ENCODE results near the gene TGM1. TPM values are rescaled to one million over a fixed set of nuclear protein-coding genes. Genes with fewer than 3 reads are reported as not detected.
A peak's percentile ranks its signal among the peaks of the same experiment; 100 is the strongest.

Gene TGM1
- total and polyA plus RNA-seq, 4 donors = 0.28 to 1.5 (median 0.76) TPM

- peak within 1 kb of the TSS in 2 of 3 donors; percentile 38 to 49 for H3K4me3 ChIP-seq (ENCODE audit: low read depth in 1 of 3, low read length in 3 of 3)
- peak within 1 kb of the TSS; percentile 92 to 97 for H3K27ac ChIP-seq (ENCODE audit: low read depth in 1 of 2, low read length in 2 of 2)
- peak; percentile 72 for DNase-seq (ENCODE audit: low spot score)
- peaks cover 0 to 7% (median 4%) of the 10 kb centered on the region in 4 donors for H3K36me3 ChIP-seq (ENCODE audit: control insufficient read depth in 4 of 4, insufficient read depth in 3 of 4, low read depth in 1 of 4, low read length in 3 of 4)
- WGBS = 18% methylated on average over 99 of the region's 99 CpGs
- TF ChIP-seq CTCF (IDR thresholded peaks at IDR 0.05; ENCODE audit: low read depth, low read length, missing input control) (peak; percentile 35), EGR1 (IDR thresholded peaks at IDR 0.05; ENCODE audit: low read depth in 2 of 2) (no peak)
- no peaks in the 10 kb centered on the region for H3K27me3 ChIP-seq (ENCODE audit: control insufficient read depth in 4 of 4, insufficient read depth in 4 of 4, low read length in 3 of 4)
- H3K9ac ChIP-seq (ENCODE audit: low read depth in 1 of 2, low read length in 2 of 2) = peak within 1 kb of the TSS; percentile 44 to 64
- H3K9me3 ChIP-seq (ENCODE audit: control insufficient read depth in 4 of 4, low read length in 3 of 4) = no peaks in the 10 kb centered on the region
- H3K4me1 ChIP-seq (ENCODE audit: control insufficient read depth in 4 of 4, insufficient read depth in 4 of 4, low read length in 3 of 4) = peaks cover 26 to 55% (median 48%) of the 10 kb centered on the region in 4 donors
These were observed 47.9 kb upstream of the TGM1 start, which contains the start of gene LTB4R for GRCh38 chr14:24310646-24311604. Gene LTB4R, plus strand, starts transcription at chr14:24311502. Its CDS starts 4,150 bp downstream, at chr14:24315652.

DNA sequence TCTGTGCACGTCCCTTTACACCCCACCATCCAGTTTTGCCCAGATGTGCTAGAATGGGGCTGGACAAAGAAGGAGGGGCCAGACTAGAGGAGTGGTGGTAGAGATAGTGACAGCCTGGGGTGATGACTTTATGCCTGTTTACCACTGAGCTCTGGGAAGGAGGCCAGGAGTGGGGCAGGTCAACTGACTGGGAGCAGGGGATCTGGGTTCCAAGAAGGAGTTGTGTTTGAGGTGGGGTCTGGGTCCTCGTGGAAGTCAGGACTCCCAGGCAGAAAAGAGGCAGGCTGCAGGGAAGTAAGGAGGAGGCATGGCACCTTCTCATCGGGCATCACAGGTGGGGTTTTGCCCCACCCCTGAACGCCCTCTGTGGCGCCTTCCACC lies 47.3 kb upstream of the TGM1 start:
- Histone ChIP-seq H3K27me3 (ENCODE audit: control insufficient read depth in 4 of 4, insufficient read depth in 4 of 4, low read length in 3 of 4) (no peaks in the 10 kb centered on the region), H3K9ac (ENCODE audit: low read depth in 1 of 2, low read length in 2 of 2) (peak overlapping the region; percentile 40 to 64), H3K4me3 (ENCODE audit: low read depth in 1 of 3, low read length in 3 of 3) (peak overlapping the region in 2 of 3 donors; percentile 38 to 49), H3K9me3 (ENCODE audit: control insufficient read depth in 4 of 4, low read length in 3 of 4) (no peaks in the 10 kb centered on the region), H3K36me3 (ENCODE audit: control insufficient read depth in 4 of 4, insufficient read depth in 3 of 4, low read depth in 1 of 4, low read length in 3 of 4) (peaks cover 0 to 14% (median 9%) of the 10 kb centered on the region in 4 donors), H3K27ac (ENCODE audit: low read depth in 1 of 2, low read length in 2 of 2) (peak overlapping the region; percentile 92 to 97), H3K4me1 (ENCODE audit: control insufficient read depth in 4 of 4, insufficient read depth in 4 of 4, low read length in 3 of 4) (peaks cover 24 to 61% (median 54%) of the 10 kb centered on the region in 4 donors)
- WGBS = 12% methylated on average over 5 of the region's 5 CpGs
- TF ChIP-seq RXRA (IDR thresholded peaks at IDR 0.05) (peak in 1 of 2 donors; percentile 26), SP1 (IDR thresholded peaks at IDR 0.05) (no peak), HNF4A (conservative IDR thresholded peaks at IDR 0.05) (peak; percentile 6 to 62)
- peak; percentile 74 for DNase-seq (ENCODE audit: low spot score)

GRCh38 chr14:24309538-24310264 lies 46.7 kb upstream of the TGM1 start, which contains the start of gene LTB4R2:
Gene LTB4R2, plus strand, starts transcription at chr14:24310140. Its CDS starts 525 bp downstream, at chr14:24310665.
- 64% methylated on average over 5 of the region's 5 CpGs for WGBS
- no peak for DNase-seq (ENCODE audit: low spot score)
- H3K9me3 ChIP-seq (ENCODE audit: control insufficient read depth in 4 of 4, low read length in 3 of 4) = no peaks in the 10 kb centered on the region
- peak within 1 kb of the TSS in 2 of 3 donors; percentile 38 to 49 for H3K4me3 ChIP-seq (ENCODE audit: low read depth in 1 of 3, low read length in 3 of 3)
- no peaks in the 10 kb centered on the region for H3K27me3 ChIP-seq (ENCODE audit: control insufficient read depth in 4 of 4, insufficient read depth in 4 of 4, low read length in 3 of 4)
- peak within 1 kb of the TSS; percentile 92 to 97 for H3K27ac ChIP-seq (ENCODE audit: low read depth in 1 of 2, low read length in 2 of 2)
- peaks cover 26 to 67% (median 58%) of the 10 kb centered on the region in 4 donors for H3K4me1 ChIP-seq (ENCODE audit: control insufficient read depth in 4 of 4, insufficient read depth in 4 of 4, low read length in 3 of 4)
- H3K9ac ChIP-seq (ENCODE audit: low read depth in 1 of 2, low read length in 2 of 2) = peak within 1 kb of the TSS; percentile 44 to 64
- peaks cover 2 to 19% (median 14%) of the 10 kb centered on the region in 4 donors for H3K36me3 ChIP-seq (ENCODE audit: control insufficient read depth in 4 of 4, insufficient read depth in 3 of 4, low read depth in 1 of 4, low read length in 3 of 4)
- TF ChIP-seq RAD21 (IDR thresholded peaks at IDR 0.05) (no peak), CTCF (IDR thresholded peaks at IDR 0.05; ENCODE audit: low read depth, low read length, missing input control) (no peak), HNF4A (conservative IDR thresholded peaks at IDR 0.05) (no peak), YY1 (IDR thresholded peaks at IDR 0.05) (no peak), FOXA2 (IDR thresholded peaks at IDR 0.05) (no peak), JUND (IDR thresholded peaks at IDR 0.05) (no peak), EGR1 (IDR thresholded peaks at IDR 0.05; ENCODE audit: low read depth in 2 of 2) (no peak), TAF1 (conservative IDR thresholded peaks at IDR 0.05) (no peak), NR2F2 (IDR thresholded peaks at IDR 0.05) (no peak), SP1 (IDR thresholded peaks at IDR 0.05) (no peak), FOXA1 (IDR thresholded peaks at IDR 0.05) (no peak), GABPA (IDR thresholded peaks at IDR 0.05 in 1 of 2, conservative IDR thresholded peaks at IDR 0.05 in 1 of 2) (no peak)
- TF ChIP-seq, protein P1, sequence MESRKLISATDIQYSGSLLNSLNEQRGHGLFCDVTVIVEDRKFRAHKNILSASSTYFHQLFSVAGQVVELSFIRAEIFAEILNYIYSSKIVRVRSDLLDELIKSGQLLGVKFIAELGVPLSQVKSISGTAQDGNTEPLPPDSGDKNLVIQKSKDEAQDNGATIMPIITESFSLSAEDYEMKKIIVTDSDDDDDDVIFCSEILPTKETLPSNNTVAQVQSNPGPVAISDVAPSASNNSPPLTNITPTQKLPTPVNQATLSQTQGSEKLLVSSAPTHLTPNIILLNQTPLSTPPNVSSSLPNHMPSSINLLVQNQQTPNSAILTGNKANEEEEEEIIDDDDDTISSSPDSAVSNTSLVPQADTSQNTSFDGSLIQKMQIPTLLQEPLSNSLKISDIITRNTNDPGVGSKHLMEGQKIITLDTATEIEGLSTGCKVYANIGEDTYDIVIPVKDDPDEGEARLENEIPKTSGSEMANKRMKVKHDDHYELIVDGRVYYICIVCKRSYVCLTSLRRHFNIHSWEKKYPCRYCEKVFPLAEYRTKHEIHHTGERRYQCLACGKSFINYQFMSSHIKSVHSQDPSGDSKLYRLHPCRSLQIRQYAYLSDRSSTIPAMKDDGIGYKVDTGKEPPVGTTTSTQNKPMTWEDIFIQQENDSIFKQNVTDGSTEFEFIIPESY (IDR thresholded peaks at IDR 0.05) = no peak
- TF ChIP-seq, protein P2, sequence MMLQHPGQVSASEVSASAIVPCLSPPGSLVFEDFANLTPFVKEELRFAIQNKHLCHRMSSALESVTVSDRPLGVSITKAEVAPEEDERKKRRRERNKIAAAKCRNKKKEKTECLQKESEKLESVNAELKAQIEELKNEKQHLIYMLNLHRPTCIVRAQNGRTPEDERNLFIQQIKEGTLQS (IDR thresholded peaks at IDR 0.05) = no peak

All from liver (tissue), 9 donors.